GM12801 (cell line): ENCODE data around the gene EGFR.

Experiments used
- CTCF ChIP-seq: IDR thresholded peaks from one replicate; pipeline ENCODE4 v1.5.1; 2011; ENCODE audit warnings: control low read depth; ENCODE audit not compliant: insufficient read length; ENCODE audit errors: extremely low read depth

EGFR gene

DNA sequence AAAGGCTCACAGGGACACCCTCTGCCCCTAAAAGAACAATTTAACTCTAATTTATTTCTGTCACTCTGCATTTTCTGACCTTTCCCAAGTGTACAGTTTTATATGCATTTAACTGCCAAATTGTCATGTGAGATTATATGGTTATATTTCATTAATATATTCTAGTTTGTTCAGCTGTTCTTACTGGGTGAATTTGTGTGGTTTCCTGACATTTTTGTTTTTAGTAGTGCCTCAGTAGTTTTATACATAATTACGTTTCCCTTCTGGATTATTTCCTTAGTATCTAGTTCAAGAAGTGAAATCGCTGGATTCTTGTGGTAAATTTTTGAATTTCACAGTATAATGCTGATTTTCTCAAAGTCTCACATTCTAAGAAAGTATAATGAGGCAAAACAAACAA is 41.3 kb downstream of the EGFR start:
- TF ChIP-seq CTCF = no peak

GRCh38 chr7:55060636-55061022 is 41.8 kb downstream of the EGFR start:
- TF ChIP-seq CTCF = no peak

GRCh38 chr7:55061726-55062499 is 43.1 kb downstream of the EGFR start:
- TF ChIP-seq CTCF = no peak

- TF ChIP-seq CTCF = no peak
These were observed 44.2 kb downstream of the EGFR start for GRCh38 chr7:55063061-55063460.

DNA sequence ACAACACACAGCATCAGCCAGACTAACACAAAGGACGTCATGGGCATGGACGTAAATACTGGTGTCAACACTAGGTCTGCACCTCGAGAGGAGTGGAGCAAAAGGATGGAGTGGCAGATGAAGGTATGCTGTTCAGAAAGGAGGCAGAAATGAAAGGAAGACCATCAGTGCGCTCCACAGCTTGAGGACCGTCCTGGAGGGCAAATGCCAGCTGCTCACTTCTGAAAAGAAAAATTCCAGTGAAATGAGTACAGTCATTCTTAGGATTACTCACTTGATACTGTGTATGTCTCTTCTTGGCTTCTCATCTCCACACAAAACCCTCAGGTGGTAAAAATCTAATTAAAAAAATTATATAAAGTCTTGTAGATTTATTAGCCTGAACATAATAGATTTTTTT is 44.8 kb downstream of the EGFR start:
- no peak for TF ChIP-seq CTCF

DNA sequence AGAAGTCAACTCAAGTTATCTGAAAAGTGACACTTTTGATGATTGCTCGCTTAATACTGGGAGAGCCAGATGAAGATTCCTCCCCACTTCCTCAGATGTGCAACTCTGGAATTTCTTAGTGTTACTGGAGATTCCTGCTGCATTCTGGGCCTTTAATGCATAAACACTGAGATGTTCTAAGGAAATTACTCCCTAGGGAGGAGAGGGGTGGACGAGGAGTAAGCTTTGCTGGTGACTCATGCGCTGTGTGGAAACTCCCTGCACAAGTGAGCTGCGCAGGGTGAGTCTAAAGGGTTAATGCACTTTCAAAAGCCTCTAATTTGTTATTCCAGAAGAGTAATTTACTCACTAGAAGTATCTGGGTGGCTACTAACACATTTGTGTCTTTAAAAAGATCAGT is 46.3 kb downstream of the EGFR start:
- no peak for TF ChIP-seq CTCF

DNA sequence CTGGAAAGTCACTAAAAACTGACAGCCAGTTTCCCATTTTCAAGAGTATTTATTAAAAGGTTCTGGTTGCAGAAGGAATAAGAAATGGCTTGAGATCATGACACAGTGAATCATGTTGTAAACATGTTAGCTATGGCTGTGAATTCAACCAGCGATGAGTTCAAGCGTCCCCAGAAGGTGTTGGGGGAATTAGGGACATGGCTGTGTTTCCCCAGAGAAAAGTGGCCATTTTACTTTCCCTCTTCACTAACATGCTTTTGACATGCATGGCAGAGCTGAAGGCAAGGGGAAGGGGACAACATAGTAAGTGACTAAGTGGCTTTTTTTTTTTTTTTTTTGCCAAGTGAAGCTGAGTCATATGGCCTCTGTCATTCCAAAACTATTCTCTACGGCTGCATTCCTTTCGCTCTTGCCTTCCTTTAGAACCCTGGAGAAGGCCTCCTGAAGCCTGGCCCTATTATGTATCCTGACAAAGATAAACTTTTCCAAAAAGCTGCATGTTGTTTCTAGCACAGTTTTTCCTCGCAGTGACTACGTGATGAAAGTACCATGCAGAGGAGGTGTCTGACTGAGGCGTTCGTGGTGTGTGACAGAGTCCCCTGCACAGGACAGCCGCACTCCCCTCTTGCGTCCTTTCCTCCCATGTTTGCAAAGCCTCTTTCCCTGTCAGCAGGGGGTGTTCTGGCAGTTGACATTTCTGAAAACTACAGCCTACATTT is 46.9 kb downstream of the EGFR start:
- TF ChIP-seq CTCF = no peak
